Panc1 (cell line): ENCODE measurements around the gene N4BP3.

Experiments
- POLR2AphosphoS5 ChIP-seq: IDR thresholded peaks from 2 replicates; pipeline ENCODE4 v1.6.1; 2012; ENCODE audit warnings: mild to moderate bottlenecking, low read depth, low read length, moderate library complexity
- TF ChIP-seq, protein P1 (sequence below): fragments of 450-650 bp; IDR thresholded peaks from 2 replicates; pipeline ENCODE4 v1.5.1; 2017; ENCODE audit warnings: mild to moderate bottlenecking

DNA sequence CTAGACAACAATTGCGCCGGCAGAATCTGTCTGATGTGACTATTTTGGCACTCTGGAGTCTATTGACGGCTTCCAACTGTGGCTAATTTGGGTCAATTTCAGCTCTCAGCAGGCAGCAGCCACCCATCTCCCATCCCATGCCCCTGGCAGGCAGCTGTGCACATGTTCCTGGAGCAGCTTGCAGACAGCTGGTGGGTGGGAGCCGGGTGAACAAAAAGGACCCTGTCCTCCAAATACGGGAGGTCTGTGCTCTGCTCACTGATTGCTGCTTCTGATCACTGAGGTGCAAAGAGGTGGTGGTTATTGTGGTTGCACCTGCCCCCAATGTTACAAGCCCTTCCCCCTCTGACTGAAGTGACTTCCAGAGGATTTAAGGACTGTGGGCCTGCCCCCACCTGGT is 45.0 kb upstream of the N4BP3 start:
- TF ChIP-seq, protein P1, sequence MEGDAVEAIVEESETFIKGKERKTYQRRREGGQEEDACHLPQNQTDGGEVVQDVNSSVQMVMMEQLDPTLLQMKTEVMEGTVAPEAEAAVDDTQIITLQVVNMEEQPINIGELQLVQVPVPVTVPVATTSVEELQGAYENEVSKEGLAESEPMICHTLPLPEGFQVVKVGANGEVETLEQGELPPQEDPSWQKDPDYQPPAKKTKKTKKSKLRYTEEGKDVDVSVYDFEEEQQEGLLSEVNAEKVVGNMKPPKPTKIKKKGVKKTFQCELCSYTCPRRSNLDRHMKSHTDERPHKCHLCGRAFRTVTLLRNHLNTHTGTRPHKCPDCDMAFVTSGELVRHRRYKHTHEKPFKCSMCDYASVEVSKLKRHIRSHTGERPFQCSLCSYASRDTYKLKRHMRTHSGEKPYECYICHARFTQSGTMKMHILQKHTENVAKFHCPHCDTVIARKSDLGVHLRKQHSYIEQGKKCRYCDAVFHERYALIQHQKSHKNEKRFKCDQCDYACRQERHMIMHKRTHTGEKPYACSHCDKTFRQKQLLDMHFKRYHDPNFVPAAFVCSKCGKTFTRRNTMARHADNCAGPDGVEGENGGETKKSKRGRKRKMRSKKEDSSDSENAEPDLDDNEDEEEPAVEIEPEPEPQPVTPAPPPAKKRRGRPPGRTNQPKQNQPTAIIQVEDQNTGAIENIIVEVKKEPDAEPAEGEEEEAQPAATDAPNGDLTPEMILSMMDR: no peak
- no peak for TF ChIP-seq POLR2AphosphoS5
